Measurements from ENCODE around the gene BDH2.

DNA sequence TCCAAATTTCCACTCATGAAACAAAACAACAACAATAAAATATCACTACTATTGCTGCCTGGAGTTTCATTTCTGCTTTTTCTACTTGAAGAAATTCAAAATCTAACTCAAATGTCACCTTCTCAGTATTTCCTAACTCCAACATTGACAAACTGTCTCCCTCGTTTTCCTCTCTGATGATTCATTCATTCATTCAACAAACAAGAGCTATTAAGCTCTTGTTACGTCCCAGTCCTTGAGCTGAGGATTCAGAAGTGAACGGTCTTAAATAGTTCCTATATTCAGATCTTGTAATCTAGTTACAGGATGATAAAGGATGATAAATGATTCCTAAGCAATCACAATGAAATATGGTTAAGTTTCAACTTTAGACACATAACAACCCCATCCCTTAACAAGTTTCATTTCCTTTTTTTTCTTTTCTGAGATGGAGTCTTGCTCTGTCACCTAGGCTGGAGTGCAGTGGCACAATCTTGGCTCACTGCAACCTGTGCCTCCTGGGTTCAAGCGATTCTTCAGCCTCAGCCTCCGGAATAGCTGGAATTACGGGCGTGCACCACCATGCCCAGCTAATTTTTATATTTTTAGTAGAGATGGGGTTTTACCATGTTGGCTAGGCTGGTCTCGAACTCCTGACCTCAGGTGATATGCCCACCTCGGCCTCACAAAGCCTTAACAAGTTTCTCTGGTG, 24.7 kb downstream of the BDH2 start:
- TF ChIP-seq, protein P1, sequence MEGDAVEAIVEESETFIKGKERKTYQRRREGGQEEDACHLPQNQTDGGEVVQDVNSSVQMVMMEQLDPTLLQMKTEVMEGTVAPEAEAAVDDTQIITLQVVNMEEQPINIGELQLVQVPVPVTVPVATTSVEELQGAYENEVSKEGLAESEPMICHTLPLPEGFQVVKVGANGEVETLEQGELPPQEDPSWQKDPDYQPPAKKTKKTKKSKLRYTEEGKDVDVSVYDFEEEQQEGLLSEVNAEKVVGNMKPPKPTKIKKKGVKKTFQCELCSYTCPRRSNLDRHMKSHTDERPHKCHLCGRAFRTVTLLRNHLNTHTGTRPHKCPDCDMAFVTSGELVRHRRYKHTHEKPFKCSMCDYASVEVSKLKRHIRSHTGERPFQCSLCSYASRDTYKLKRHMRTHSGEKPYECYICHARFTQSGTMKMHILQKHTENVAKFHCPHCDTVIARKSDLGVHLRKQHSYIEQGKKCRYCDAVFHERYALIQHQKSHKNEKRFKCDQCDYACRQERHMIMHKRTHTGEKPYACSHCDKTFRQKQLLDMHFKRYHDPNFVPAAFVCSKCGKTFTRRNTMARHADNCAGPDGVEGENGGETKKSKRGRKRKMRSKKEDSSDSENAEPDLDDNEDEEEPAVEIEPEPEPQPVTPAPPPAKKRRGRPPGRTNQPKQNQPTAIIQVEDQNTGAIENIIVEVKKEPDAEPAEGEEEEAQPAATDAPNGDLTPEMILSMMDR (conservative IDR thresholded peaks at IDR 0.05; ENCODE audit: low read depth in 2 of 2): no peak
- no peak for TF ChIP-seq EZH2 (IDR thresholded peaks at IDR 0.05; ENCODE audit: low read depth, unreplicated experiment)
- TF ChIP-seq POLR2AphosphoS5 (IDR thresholded peaks at IDR 0.05; ENCODE audit: low read depth): no peak
- TF ChIP-seq, protein P2, sequence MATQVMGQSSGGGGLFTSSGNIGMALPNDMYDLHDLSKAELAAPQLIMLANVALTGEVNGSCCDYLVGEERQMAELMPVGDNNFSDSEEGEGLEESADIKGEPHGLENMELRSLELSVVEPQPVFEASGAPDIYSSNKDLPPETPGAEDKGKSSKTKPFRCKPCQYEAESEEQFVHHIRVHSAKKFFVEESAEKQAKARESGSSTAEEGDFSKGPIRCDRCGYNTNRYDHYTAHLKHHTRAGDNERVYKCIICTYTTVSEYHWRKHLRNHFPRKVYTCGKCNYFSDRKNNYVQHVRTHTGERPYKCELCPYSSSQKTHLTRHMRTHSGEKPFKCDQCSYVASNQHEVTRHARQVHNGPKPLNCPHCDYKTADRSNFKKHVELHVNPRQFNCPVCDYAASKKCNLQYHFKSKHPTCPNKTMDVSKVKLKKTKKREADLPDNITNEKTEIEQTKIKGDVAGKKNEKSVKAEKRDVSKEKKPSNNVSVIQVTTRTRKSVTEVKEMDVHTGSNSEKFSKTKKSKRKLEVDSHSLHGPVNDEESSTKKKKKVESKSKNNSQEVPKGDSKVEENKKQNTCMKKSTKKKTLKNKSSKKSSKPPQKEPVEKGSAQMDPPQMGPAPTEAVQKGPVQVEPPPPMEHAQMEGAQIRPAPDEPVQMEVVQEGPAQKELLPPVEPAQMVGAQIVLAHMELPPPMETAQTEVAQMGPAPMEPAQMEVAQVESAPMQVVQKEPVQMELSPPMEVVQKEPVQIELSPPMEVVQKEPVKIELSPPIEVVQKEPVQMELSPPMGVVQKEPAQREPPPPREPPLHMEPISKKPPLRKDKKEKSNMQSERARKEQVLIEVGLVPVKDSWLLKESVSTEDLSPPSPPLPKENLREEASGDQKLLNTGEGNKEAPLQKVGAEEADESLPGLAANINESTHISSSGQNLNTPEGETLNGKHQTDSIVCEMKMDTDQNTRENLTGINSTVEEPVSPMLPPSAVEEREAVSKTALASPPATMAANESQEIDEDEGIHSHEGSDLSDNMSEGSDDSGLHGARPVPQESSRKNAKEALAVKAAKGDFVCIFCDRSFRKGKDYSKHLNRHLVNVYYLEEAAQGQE (IDR thresholded peaks at IDR 0.05; ENCODE audit: unreplicated experiment): no peak
- TF ChIP-seq EZH2phosphoT487 (IDR thresholded peaks at IDR 0.05; ENCODE audit: unreplicated experiment): no peak
- TF ChIP-seq, protein P3, sequence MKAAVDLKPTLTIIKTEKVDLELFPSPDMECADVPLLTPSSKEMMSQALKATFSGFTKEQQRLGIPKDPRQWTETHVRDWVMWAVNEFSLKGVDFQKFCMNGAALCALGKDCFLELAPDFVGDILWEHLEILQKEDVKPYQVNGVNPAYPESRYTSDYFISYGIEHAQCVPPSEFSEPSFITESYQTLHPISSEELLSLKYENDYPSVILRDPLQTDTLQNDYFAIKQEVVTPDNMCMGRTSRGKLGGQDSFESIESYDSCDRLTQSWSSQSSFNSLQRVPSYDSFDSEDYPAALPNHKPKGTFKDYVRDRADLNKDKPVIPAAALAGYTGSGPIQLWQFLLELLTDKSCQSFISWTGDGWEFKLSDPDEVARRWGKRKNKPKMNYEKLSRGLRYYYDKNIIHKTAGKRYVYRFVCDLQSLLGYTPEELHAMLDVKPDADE (IDR thresholded peaks at IDR 0.05): no peak
- TF ChIP-seq JUNB (IDR thresholded peaks at IDR 0.05; ENCODE audit: unreplicated experiment): no peak
